SKM-1 (cell line): ENCODE measurements around the gene TMEM61.
"Not testable (repeated sequence)": the region's sequence is repeated elsewhere in the genome, so short reads cannot be mapped to it uniquely, and the experiment has no call there.

Experiments used
- DNase-seq: peaks from one replicate; lab custom pipeline; 2025; ENCODE audit not compliant: unreplicated experiment; lab: John Stamatoyannopoulos, UW

The TMEM61 gene

DNA sequence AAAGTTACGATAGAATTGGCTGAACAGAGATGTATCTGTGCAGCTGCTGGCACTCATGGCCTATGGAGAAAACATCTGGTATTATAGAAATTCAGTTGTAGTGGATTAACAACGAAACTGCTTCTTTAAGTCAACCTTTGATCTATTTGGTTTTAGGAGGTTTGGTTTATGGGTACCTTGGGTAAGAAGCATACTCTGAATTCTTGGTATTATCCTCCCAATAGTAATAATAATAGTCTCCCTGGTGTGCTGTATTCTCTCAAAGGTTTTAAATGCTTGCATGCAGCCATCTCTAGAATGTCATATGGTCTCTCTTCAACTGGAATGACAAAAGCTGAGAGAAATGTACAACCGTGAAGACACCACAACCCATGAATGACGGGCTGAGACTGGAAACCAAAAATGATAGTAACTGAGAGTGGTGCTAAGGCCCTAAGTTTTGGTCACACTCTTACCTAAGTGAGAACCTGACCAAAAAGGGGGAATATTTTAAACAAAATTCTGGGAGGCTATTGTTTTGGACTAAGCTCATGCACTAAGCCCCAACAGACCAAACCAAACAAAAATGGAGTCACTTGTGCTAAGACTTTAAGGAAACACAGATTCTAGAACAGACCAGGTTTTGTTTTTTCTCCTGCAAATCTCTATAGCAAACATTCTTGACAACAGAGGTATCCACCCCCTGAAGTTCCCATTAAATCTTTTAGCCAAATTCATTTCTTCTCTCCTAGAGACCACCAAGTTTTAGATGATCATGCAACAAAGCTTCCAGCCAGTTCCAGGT, 17.6 kb upstream of the TMEM61 start:
- DNase-seq: no peak

DNA sequence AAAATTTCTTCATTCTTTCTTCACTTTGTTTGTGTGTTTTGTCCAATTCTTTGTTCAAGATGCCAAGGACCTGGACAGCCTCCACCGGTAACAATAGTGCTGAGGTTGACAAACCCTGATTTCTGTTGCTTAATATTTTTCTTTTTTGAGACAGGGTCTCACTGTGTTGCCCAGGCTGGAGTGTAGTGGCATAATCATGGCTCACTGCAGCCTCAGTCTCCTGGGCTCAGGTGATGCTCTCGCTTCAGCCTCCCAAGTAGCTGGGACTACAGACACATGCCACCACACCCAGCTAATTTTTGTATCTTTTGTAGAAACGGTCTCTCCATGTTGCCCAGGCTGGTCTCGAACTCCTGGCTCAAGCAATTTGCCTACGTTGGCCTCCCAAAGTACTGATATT, 16.6 kb upstream of the TMEM61 start:
- DNase-seq: not testable (repeated sequence)

DNA sequence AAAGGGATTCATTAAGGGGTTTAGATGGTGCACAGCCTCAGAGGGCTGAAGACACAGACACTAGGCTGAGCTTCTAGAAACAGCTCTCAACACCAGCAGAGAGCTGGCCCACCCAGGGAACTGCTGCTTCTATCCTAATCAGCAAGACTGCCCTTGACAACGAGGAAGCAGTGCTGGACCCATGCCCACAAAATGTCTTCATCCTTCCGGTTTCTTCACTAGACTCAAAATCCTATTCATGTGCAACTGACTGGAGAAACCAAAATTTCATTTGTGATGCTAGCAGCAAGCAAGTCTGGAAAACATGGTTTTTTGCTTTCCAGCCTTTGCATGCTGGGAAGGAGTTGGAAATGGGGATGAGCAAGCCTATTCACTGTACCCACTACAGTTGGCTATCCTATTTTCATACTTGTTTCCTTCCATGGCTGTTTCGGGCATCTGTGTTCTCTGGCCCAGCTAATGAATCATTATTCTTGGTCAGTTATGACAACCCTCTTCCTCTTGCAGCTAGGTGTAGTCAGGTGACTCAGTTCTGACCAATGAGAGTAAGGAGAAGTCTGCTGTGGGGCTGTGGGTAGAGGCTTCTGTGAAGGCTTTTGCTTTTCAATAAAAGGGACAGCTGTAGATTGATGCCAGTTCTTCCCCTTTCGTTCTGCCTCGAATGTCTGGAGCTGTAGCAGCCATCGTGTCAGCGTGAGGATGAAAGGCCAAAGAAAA, 14.6 kb upstream of the TMEM61 start:
- peak; percentile 92 for DNase-seq

DNA sequence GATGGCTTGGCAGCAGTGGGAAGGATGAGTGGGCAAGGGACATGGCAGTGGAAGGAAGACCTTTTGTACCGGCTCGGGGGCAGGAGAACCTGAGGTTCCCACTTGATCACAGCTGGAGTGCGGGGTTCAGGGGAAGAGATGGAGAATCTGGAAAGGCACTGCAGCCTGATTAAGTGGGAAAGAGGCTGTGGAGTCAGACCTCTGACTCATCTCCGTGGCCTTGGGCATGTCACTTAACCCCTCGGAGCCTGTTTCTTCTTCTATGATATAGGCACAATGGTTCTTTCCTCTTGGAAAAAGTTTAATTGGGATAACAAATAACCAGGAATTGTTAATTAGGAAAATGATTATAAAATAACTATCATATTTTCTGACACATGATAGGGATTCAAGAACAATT, 13.1 kb upstream of the TMEM61 start:
- DNase-seq: no peak

DNA sequence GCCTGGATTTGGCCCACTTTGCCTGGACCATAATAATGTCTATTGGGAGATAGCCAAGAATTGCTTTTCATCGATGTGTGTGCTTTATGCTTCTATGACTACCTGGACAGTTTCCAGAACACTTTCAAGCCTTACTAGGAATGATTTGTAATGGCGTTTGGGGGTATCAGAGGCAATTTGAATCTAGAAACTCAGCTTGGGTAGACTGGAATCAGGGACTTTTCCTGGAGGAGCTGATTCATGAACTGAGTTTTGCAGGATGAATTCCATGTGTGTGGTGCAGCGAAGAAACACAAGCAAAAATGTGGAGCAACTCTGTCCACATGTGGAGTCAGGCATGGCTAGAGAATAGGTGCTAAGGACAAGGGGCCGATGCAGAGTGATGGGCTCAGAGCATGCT, 11.9 kb upstream of the TMEM61 start:
- no peak for DNase-seq

DNA sequence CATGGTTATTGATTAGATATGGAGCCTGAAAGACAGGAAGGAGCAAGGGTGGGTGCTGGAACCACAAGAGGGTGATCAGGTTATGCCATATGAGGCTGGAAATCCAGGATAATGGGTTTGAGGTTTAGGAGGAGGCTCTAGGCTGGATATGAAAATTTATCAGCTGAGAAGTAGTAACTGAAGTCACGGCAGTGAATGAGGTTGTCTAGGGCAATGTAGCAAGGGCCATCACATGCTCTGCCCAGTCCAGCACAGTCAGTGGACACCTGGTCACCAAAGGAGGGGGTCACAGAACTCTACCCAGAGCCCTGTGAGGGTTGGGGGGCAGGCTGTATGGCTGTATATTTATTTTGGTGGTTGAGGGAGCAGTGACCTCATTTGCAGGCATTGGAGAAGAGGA, 10.5 kb upstream of the TMEM61 start:
- no peak for DNase-seq

DNA sequence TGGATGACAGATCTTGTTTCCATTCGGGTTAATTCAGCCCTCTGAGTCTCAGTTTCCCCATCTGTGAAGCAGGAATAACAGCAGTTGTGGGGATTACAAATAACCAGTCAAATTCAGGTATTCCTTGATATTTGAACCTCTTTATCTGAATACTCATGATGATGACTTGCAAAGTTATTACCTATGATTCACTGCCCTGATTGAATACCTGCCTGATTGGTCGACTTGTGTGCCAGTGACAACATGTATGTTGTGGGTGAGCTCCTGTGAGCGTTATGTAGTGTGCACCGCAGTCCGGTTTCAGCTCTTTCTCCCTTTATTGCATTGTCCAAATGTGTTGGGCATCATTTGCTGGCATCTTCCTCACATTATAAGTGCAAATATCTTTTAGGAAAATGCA, 9.5 kb upstream of the TMEM61 start:
- DNase-seq: no peak

DNA sequence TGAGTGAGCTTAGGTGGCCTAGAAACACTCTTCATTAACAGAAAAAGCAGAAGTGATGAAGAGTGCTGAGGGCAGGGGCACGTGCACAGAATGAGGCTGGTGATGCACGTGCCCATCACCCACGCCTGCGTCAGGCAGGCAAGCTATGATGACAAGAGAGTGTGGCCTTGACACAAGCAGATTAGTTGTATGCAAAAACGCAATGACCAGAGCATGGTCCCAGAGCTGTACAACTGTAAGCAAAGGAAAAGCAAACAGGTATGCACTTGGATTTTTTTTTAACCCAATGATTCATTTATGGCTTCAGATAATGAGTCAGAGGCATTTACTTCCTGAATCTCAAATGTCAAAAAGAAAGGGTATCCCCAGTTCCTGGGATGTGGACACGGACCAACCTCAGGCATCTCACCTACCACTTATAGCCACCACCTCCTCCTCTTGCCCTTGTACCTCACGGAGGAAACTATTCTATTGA, 9.1 kb upstream of the TMEM61 start:
- no peak for DNase-seq

DNA sequence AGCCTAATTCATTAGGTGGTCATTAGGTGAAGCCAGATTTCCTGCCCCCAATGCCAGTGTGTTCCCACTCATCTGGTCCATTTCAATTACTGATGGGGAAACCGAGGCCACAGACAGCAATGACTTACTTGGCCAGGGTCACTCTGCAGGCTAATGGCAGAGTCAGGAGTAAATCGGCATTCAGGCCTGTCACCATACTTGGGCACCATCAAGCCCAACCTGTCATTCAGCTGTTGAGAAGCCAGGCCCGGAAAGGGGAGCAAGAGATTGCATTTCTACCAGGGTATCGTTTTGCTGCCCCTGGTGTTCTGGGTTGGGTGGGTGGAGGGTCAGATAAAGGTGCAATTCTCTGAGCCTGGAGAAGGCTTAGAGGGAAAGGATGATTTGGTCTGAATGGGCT, 8.0 kb upstream of the TMEM61 start:
- no peak for DNase-seq

DNA sequence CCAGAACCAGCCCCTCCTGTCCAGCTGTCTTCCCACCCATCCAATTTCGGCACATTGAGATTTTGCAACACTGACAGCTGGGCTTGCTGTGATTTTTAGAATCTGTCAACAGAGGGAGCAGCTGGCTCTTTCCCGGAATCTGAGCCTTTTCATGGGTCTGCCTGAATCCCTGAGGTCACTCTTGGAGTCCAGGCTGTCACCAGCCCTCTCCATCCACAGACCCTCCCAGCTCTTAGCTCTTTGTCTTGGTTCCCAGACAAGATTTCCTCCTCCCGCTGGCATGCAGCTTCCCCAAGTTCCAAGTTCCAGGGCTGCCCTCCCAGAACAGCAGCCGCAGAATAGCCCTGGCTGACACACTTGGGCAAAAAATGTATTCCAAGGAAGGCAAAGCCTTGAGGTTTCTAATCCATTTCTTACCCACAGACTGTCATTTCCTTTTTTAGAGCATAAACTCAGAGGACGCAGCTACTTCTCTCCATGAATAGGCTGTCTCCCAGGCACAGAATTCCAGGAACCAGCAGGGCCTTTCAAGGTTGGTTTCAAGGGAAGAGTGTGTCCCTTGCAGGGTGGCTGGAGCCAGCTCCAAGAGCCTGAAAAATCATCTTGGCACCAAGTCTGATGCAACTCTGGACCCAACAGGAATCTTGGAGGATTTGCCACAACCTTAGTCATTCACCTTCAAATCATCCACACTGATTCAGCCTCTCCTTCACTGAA, 7.1 kb upstream of the TMEM61 start:
- DNase-seq: no peak

DNA sequence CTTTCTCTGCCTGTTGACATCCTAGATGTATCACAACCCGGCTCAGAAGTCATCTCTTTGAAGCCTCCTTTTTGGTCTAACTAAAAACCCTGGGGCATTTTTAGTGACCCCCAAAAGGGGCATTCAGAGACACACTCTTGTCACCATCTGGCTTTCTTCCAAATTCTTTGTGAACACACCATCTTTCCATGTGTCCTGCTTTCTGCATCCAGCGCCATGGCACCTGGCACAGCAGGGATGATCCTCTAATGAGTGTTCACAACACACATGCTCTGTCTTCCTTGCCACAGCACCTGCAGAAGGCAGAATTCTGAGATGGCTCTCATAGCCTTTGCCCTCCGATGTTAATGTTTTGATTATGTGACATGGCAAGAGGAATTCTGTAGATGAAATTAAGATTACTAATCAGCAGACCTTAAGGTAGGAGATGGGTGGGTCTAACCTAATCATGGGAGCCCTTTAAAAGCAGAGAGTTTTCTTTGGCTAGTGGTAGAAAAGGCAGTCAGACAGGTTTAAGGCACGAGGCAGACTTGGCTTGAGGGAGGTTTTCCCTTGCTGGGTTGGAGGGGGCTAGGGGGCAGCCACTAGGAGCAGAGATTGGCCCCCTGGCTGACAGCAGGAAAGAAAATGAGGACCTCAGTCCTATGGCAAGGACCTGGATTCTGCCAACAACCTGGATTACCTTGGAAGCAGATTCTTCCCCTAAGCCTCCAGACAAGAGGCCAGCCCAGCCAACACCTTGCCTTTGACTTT, 4.9 kb upstream of the TMEM61 start:
- DNase-seq: no peak

DNA sequence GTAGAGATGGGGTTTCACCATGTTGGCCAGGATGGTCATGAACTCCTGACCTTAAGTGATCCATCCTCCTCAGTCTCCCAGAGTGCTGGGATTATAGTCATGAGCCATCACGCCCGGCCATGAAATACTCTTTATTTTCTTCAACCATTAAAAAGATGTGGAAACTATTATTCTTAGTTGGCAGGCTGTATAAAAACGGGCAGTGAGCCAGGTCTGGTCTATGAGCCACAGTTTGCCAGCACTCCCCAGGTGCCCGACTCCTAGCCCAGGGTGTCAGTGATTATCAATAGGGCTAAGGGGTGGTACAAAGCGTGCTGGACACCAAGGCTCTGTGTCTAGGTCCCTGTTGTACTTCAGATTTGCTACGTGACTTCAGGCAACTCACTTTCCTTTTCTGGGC, 3.7 kb upstream of the TMEM61 start:
- DNase-seq: no peak

DNA sequence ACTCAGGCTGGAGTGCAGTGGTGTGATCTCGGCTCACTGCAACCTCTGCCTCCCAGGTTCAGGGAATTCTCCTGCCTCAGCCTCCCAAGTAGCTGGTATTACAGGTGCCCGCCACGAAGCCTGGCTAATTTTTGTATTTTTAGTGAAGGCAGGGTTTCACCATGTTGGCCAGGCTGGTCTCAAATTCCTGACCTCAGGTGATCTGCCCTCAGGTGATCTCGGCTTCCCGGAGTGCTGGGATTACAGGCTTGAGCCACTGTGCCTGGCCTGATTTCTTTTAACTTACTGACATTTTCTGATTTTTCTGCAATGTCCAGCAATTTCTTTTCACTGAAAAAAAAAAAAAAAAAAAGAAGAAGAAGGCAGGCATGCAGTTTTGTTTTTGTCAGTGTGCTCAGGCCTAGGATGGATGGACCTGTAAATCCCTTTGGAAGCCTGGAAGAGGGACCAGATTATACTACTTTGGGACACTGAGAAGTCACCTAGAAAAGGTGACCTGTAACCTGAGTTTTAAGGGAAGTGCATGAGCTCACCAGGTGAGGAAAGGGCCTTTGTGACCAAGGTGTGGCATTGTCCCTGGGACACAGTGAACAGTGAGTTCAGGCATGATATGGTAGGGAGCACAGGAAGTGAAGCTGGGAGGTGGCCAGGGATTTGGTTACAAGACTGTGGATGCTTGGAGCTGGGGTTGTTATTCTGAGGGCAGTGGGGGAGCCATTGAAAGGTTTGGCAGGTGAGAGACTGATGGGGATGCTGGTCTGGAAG, 2.7 kb upstream of the TMEM61 start:
- DNase-seq: no peak

DNA sequence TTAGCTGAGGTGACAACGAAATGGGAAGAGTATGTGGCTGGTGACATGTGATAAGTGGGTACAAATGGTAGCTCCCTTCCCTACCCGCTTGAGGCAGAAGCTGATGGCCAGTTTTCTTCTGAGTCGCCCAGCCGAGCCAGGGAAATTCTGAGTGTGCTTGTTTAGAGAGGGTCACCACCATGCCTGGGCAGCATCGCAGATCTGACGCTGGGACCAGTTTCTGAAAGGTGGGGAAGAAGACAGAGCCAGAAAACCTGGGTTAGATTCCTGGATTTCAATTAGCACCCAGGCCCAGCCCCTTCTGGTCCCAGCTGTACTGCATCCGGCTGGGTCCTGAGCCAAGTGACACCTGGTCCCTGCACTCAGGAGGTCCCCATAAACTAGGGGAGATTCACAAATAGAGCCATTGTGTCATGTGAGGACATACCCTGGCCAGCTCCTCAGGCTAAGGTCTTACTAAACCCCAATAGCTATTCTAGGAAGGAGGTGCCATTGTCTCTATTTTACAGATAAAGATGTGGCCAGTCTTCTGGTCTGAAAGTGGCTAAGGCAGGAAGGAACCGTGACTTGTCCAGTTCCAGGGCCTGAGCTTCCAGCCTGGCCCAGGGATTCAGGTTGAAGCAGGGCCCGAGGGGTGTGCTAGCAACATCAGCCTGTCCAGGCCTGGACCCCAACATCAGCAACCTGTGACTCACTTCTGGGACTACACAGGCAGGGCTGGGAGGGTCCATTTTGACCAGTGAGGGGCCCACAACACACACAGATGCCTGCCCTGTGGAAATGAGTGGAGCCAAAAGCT, 1.7 kb upstream of the TMEM61 start:
- DNase-seq: no peak

DNA sequence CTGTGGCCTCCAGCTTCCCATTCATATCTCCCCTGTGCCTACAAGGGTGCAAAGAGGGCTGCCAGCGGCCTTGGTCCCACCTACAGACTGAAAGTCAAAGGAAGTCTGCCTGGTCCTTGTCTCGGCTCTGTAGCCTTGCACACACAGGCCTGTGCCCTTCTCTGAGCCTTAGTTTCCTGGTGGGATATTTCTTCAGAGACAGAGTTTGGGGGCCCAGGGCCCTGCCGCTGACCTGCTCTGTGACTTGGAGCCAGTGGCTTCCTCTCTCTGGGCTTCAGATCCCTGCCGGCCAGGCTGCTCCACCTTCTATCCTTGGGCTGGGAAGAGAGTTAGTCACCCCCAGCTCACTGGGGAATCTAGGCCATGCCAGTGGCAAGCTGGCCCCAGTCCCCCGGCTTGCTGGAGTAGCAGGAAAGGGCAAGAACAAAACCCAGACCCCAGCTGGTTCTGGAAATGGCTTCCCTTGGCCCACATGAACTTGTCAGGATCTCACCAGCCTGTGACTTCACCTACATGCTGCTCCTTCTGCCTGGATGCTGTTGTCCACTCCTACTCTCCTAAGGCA, 1.0 kb upstream of the TMEM61 start:
- DNase-seq: no peak

DNA sequence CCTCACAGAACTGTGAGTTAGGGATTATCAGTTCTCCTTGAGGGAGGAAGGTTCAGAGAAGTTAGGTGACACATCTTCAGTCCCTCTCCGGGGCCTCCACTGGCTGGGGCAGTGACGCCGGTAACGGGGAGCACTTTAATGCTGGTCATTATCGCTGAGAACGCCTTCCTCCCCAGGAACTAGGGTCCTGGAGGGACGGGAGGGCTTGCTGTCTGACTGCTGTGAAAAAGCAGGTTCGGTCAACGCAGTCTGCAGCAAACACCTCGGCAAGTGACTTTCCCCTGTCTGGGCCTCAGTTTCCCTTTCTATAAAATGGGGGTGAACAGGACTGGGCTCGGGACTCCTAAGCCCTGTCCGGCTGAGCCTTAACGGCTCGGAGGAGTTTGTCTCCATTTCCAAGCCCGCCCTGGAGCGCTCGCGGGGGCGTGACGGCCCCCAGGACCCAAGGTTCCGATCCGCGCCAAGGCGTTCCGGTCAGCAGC, 341 bp upstream of the TMEM61 start:
- DNase-seq: no peak

DNA sequence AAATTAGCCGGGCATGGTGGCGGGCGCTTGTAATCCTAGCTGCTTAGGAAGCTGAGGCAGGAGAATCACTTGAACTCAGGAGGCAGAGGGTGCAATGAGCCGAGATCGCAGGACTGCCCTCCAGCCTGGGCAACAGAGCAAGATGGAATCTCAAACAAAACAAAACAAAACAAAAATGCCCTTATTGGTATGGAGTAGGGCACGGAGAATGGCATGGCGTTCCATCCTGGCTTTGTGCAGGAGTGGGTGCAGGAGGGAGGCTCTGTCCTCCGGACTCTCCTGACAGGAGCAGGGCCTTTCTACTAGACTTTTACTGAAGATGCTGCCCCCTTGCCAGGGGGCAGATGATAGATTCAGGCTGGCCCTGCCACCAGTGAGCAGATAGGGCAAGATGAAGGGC, 1.0 kb downstream of the TMEM61 start:
- no peak for DNase-seq

DNA sequence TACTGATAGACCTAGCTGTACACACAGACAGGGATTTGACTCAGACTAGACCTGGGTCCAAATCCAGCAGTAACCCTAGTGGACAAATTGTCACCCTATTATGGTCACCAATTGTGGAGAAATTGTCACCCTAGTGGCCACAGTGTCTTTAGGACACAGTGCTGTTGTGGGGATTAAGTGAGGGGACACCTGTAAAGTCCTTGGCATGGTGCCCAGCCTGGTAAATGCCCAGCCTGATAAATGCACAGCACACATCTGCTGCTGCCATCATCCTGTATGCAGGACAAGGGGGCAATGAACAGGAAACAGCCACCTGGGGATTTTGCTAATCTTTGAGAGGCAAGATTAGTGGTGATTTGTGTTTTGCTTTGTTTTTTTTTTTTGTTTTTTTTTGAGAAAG, 2.3 kb downstream of the TMEM61 start:
- no peak for DNase-seq

DNA sequence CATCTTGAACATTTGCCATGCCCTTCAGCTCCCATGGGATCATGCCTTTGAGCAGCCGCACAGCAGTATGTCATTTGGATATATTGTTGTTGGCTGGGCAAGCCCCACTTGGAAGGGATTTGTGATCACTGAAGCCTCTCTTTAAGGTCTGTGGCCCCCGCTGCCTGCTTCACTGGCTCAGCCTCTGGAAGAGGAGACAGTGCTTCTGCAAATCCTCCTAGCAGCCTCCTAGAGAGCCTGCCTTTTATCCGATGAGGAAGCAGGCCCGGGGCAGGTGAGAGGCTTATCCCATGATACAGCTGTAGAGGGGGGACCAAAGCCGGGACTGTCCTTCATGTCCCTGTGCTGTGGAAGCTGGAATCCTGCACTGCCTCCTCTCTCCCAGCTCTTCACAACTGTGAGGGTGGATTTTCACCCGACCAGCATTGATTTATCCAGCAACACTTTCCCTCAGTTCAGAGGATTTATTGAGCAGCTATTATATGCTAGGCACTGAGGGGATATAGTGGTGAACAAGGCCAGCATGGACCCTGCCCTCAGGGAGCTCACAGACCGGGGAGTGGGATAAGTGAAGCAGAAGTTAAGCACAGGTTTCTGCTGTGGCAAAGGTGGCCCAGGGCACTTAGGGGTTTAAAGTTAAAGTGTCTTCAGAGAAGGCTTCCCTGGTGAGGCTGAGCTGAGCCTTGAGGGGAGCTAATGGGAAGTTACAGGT, 3.9 kb downstream of the TMEM61 start:
- DNase-seq: no peak
